ENCODE data around the gene TTC23L.

GRCh38 chr5:34895641-34896419, 56.9 kb downstream of the TTC23L start:
- no peak for TF ChIP-seq EZH2phosphoT487 (IDR thresholded peaks at IDR 0.05; ENCODE audit: low read depth, severe bottlenecking, unreplicated experiment)
- TF ChIP-seq CTCF (IDR thresholded peaks at IDR 0.05; ENCODE audit: poor library complexity): no peak
- TF ChIP-seq EZH2 (IDR thresholded peaks at IDR 0.05; ENCODE audit: borderline replicate concordance): no peak
